ENCODE data around the gene MRPL48. TPM values are rescaled to one million over a fixed set of nuclear protein-coding genes. Genes with fewer than 3 reads are reported as not detected.

MRPL48 gene
- 51.4 and 53.5 TPM in 2 replicates for total RNA-seq
- long read RNA-seq, transcript MRPL48-201 (8 exons, 1,536 nt), result major isoform, 18 of 26 reads
- long read RNA-seq, partial matches to known transcripts, result 1 of 26 reads
- long read RNA-seq, other reads (novel, unspliced or antisense), result 2 of 26 reads

DNA sequence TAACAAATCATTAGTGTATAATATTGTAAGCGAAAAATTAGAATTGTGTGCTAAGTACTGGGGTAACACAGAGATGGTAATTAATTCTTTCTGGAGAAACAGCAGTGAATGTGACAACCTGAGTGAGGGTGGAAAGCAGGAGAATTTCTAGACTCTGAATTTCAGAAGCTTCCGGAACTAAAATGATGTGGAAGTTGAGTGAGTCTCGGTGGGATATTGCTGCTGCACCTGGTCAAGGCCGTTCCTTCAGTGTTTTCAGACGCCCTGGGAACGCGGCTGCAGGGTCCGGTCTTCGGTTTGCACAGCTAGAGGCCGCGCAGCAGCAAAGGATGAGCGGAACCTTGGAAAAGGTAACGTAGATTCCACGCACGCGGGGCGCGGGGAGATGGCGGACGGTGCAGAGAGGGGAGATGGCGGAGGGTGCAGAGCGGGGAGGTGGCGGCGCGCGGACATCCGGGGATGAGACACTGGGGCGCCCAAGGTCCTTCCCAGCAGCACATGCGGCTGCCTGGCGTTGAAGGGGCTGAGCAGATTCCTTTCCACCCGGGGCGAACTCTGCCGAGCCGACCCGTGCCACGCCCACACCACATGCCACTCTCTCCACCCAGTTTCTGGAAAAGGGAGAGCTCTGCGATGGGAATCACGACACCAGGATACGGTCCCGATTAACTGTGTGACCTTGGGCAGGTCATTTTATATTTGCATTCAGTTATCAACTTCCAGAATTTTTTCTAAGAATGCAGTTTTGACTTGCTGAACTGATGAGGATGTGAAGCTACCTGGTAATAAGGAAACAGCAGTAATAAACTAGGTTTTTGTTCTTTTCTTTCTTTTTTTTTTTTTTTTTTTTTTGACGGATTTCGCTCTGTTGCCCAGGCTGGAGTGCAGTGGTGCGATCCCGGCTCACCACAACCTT lies at the start of gene MRPL48:
MRPL48 (plus strand) TSS at position 232 of the 916 bp plus-strand sequence; CDS start at position 330, 98 bp downstream.
- H3K27ac Mint-ChIP-seq (ENCODE audit: unreplicated experiment), result peak within 1 kb of the TSS; percentile 100
- no peaks in the 10 kb centered on the region for H3K9me3 Mint-ChIP-seq
- H3K4me3 Mint-ChIP-seq, result peak within 1 kb of the TSS; percentile 99
- H3K36me3 Mint-ChIP-seq (ENCODE audit: low read depth), result no peaks in the 10 kb centered on the region
- H3K4me1 Mint-ChIP-seq, result peaks cover 24% of the 10 kb centered on the region
- no peaks in the 10 kb centered on the region for H3K27me3 Mint-ChIP-seq (ENCODE audit: low read depth)
- peak; percentile 80 for DNase-seq (ENCODE audit: low read depth, low spot score)
- TF ChIP-seq, protein P1, sequence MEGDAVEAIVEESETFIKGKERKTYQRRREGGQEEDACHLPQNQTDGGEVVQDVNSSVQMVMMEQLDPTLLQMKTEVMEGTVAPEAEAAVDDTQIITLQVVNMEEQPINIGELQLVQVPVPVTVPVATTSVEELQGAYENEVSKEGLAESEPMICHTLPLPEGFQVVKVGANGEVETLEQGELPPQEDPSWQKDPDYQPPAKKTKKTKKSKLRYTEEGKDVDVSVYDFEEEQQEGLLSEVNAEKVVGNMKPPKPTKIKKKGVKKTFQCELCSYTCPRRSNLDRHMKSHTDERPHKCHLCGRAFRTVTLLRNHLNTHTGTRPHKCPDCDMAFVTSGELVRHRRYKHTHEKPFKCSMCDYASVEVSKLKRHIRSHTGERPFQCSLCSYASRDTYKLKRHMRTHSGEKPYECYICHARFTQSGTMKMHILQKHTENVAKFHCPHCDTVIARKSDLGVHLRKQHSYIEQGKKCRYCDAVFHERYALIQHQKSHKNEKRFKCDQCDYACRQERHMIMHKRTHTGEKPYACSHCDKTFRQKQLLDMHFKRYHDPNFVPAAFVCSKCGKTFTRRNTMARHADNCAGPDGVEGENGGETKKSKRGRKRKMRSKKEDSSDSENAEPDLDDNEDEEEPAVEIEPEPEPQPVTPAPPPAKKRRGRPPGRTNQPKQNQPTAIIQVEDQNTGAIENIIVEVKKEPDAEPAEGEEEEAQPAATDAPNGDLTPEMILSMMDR (conservative IDR thresholded peaks at IDR 0.05), result no peak

DNA sequence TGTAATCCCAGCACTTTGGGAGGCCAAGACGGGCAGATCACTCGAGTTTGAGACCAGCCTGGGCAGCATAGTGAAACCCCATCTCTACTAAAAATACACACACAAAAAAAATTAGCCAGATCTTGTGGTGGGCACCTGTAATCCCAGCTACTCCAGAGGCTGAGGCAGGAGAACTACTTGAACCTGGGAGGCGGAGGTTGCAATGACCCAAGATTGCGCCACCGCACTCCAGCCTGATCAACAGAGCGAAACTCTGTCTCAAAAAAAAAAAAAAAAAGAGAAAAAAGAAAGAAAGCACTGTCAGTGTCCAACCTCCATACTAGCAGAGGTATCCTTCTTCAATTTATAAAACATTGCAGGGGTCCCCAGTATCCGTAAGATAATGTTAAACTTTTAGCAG lies 44.6 kb upstream of the MRPL48 start:
- DNase-seq (ENCODE audit: low read depth, low spot score), result no peak
- H3K4me3 Mint-ChIP-seq, result no peak overlapping the region
- no peaks in the 10 kb centered on the region for H3K27me3 Mint-ChIP-seq (ENCODE audit: low read depth)
- TF ChIP-seq, protein P1 (conservative IDR thresholded peaks at IDR 0.05), result no peak
- H3K27ac Mint-ChIP-seq (ENCODE audit: unreplicated experiment), result no peak overlapping the region
- peaks cover 4% of the 10 kb centered on the region for H3K4me1 Mint-ChIP-seq
- no peaks in the 10 kb centered on the region for H3K9me3 Mint-ChIP-seq
- H3K36me3 Mint-ChIP-seq (ENCODE audit: low read depth), result no peaks in the 10 kb centered on the region

DNA sequence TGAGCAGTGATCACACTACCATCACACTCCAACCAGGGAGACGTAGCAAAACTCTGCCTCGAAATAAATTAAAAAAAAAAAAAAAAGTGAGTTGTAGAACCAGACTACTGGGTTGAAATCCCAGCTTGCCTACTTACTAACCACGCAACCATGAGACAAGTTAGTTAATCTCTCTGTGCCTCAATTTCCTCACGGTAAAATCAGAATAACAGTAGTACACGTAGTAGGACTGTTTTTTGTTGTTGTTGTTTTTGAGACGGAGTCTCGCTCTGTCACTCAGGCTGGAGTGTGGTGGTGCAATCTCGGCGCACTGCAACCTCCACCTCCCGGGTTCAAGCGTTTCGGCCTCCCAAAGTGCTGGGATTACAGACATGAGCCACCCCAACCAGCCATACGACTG lies 41.0 kb upstream of the MRPL48 start:
- Mint-ChIP-seq H3K9me3 (no peaks in the 10 kb centered on the region), H3K4me3 (no peak overlapping the region), H3K4me1 (peaks cover 12% of the 10 kb centered on the region), H3K27ac (ENCODE audit: unreplicated experiment) (no peak overlapping the region), H3K36me3 (ENCODE audit: low read depth) (no peaks in the 10 kb centered on the region), H3K27me3 (ENCODE audit: low read depth) (no peaks in the 10 kb centered on the region)
- no peak for DNase-seq (ENCODE audit: low read depth, low spot score)
- TF ChIP-seq, protein P1 (conservative IDR thresholded peaks at IDR 0.05), result no peak

DNA sequence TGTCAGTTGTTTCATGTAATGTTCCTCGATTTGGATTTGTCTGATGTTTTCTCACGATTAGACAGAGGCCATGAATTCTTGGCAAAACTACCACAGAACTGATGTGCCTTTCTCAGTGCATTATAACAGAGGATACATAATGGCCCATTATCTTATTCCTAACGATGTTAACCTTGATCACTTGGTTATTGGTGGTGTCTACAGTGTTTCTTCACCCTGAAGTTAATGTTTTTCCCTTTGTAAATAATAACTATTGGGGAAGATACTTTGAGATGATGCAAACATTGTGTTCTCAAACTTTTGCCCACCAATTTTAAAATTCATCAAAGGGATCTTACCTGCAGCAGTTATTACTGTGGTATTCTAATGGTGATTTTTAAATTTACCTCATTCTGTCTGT lies 39.9 kb upstream of the MRPL48 start:
- Mint-ChIP-seq H3K4me1 (peaks cover 16% of the 10 kb centered on the region), H3K9me3 (no peaks in the 10 kb centered on the region), H3K27me3 (ENCODE audit: low read depth) (no peaks in the 10 kb centered on the region), H3K36me3 (ENCODE audit: low read depth) (no peaks in the 10 kb centered on the region), H3K27ac (ENCODE audit: unreplicated experiment) (no peak overlapping the region), H3K4me3 (no peak overlapping the region)
- TF ChIP-seq, protein P1 (conservative IDR thresholded peaks at IDR 0.05), result no peak
- no peak for DNase-seq (ENCODE audit: low read depth, low spot score)

DNA sequence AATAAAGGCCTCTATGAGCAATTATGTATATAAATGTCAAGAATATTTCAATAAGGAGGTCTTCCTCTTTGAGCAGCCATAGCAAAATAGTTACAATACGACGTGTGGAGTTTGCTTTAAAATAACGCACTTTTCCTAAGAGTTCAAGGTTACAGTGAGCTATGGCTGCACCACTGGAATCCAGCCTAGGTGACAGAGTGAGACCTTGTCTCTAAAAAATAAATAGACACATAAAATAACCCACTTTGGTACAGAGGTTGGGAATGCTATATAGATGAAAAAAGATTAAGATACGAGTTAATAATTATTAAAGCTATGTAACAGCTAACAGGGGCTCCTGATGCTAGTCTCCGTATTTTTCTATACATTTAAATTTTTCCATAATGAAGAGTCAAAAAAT lies 39.4 kb upstream of the MRPL48 start:
- no peak for DNase-seq (ENCODE audit: low read depth, low spot score)
- Mint-ChIP-seq H3K4me3 (no peak overlapping the region), H3K36me3 (ENCODE audit: low read depth) (no peaks in the 10 kb centered on the region), H3K27ac (ENCODE audit: unreplicated experiment) (no peak overlapping the region), H3K9me3 (no peaks in the 10 kb centered on the region), H3K4me1 (peaks cover 16% of the 10 kb centered on the region), H3K27me3 (ENCODE audit: low read depth) (no peaks in the 10 kb centered on the region)
- TF ChIP-seq, protein P1 (conservative IDR thresholded peaks at IDR 0.05), result no peak

Data from neural crest cell (in vitro differentiated cells).